HG03439 (cell line): ENCODE data around the gene HOGA1.
"Not testable (repeated sequence)": the region's sequence is repeated elsewhere in the genome, so short reads cannot be mapped to it uniquely, and the experiment has no call there.

Experiments used
- ATAC-seq: cut with Tn5 transposase; IDR thresholded peaks from one replicate; pipeline ENCODE4 v1.9.1; 2021; ENCODE audit warnings: mild to moderate bottlenecking, moderate library complexity; ENCODE audit not compliant: unreplicated experiment

Gene HOGA1

GRCh38 chr10:97554336-97554735 lies 29.9 kb upstream of the HOGA1 start:
- ATAC-seq: not testable (repeated sequence)

DNA sequence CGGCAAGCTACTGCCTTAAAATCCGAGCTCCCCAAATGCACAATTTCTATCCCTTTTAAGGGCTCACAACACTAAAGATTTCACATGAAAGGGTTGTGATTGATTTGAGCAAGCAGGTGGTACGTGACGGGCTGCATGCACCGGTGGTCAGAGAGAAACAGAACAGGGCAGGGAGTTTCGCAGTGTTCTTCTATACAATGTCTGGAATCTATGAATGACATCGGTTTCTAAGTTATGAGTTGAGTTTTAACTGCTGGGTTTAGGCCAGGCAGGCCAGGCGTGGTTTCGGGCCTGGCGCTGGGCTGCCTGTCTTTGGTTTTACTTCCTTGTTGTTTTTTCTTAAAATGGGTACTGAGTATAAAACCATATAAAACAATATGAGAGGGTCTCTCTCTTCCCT lies 28.6 kb upstream of the HOGA1 start:
- ATAC-seq: not testable (repeated sequence)

GRCh38 chr10:97560731-97561381 lies 23.3 kb upstream of the HOGA1 start:
- not testable (repeated sequence) for ATAC-seq

DNA sequence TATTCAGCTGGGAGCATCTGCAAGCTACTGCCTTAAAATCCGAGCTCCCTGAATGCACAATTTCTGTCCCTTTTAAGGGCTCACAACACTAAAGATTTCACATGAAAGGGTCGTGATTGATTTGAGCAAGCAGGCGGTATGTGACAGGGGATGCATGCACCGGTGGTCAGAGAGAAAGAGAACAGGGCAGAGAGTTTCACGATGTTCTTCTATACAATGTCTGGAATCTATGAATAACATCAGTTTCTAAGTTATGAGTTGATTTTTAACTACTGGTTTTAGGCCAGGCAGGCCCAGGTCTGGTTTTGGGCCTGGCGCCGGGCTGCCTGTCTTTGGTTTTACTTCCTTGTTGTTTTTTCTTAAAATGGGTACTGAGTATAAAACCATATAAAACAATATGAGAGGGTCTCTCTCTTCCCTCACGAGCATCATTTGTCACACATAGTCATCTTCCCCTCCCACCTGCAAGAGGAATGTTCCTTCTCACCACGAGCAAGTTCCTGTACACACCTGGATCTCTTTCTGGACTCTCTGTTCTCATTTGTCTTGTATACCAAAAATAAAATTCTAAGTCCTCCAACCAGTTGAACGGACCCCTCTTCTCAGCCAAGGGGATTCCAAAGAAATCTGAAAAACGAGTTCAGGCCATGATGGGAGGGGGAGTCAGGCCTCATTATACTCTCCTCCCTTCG lies 22.7 kb upstream of the HOGA1 start:
- not testable (repeated sequence) for ATAC-seq

GRCh38 chr10:97562329-97562728 lies 21.9 kb upstream of the HOGA1 start:
- not testable (repeated sequence) for ATAC-seq

DNA sequence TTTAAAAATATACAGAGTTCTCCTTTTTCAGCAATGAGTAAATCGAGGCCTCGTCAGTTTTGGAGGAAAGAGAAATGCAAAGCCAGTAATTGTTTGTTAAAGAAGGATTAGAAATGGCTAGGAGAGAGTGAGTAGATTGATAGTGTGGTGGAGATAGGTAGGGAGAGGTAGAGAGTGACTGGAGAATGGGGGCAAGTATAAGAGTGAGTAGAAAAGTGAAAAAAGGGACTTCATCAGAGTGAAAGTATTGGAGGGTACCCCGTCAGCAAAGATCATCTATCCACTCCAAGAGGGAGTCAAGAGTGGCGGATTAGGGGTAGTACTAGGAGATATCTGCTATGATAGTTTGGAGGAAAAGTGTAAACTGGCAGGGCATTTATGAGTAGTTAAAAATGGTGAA lies 20.9 kb upstream of the HOGA1 start:
- ATAC-seq: no peak

- no peak for ATAC-seq
Observed at GRCh38 chr10:97564776-97565175, 19.4 kb upstream of the HOGA1 start.

GRCh38 chr10:97566336-97566996 lies 17.7 kb upstream of the HOGA1 start:
- no peak for ATAC-seq

DNA sequence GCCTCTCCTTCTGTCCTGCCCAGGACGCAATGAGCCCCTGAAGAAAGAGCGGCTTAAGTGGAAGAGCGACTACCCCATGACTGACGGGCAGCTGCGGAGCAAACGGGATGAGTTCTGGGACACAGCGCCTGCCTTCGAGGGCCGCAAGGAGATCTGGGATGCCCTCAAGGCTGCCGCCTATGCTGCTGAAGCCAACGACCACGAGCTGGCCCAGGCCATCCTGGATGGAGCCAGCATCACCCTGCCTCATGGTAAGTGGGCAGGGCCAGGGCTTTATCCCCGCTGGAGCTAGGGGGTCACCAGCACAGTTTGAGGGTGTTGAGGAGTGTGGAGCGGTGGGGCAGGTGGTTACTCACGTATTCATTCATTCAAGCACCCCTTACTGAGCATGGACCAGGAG lies 16.3 kb upstream of the HOGA1 start:
- ATAC-seq: no peak

- no peak for ATAC-seq
Observed at GRCh38 chr10:97570146-97570788, 13.9 kb upstream of the HOGA1 start.

- no peak for ATAC-seq
Observed at GRCh38 chr10:97570789-97571471, 13.3 kb upstream of the HOGA1 start.

DNA sequence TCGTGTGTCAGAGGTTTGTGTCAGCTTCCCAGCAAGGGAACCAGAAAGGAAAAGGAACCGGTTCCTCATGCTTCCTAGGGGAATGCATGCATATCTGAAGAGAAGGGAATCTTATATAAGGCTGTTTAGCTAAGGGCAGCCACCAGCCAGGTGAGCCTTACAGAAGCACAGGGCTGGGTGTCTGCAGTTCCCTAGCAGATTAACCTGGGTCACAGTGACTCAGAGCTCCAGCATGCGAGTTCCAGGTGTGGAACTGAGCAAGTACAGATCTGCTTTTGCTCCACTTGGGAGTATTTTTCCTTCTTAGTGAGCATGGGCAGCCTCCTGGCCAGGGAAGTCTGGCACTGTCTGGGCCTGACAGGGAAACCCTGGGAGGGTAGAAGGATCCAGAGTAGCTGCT lies 12.6 kb upstream of the HOGA1 start:
- no peak for ATAC-seq

GRCh38 chr10:97572214-97572989 lies 11.8 kb upstream of the HOGA1 start, which contains the start of gene ANKRD2:
ANKRD2 (plus strand) TSS chr10:97572779; CDS start chr10:97572789, 10 bp downstream.
- ATAC-seq: peak; percentile 63

DNA sequence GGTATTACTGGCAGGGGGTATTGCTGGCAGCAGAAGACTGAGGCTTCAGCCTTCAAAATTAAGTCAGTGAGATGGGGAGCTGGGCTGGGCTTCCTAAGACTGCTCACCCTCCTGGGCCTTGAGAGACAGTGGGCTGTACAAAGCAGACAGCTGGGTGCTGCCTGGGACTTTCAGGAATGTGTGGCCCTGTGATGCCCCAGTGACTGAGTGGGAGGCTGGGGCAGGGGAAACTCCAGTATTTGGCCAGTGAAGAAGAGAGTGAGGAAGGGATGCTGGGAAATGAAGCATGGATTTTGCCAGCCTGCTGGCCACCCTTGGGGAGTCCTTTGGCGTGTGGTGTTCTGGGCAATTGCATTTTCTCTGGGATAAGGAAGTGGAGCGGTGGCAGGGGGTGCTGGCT lies 11.2 kb upstream of the HOGA1 start:
- no peak for ATAC-seq

DNA sequence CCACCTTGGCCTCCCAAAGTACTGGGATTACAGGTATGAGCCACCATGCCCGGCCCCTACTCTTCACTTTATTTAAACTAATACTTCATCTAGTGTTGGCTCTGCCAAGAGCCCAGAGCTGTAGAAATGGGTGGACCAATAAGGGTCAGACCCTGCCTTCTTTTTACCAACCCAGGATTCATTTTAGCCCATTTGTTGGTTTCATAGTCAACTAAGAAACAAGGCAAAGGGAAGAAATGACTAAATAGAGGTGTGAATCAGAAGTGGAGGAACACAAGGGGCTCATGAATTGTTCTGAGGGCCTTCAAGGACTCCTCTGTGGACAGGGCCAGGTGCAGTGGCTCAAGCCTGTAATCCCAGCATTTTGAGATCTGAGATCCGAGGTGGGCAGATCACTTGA lies 10.5 kb upstream of the HOGA1 start:
- ATAC-seq: no peak

- no peak for ATAC-seq
Observed at GRCh38 chr10:97574374-97575126, 9.6 kb upstream of the HOGA1 start.

DNA sequence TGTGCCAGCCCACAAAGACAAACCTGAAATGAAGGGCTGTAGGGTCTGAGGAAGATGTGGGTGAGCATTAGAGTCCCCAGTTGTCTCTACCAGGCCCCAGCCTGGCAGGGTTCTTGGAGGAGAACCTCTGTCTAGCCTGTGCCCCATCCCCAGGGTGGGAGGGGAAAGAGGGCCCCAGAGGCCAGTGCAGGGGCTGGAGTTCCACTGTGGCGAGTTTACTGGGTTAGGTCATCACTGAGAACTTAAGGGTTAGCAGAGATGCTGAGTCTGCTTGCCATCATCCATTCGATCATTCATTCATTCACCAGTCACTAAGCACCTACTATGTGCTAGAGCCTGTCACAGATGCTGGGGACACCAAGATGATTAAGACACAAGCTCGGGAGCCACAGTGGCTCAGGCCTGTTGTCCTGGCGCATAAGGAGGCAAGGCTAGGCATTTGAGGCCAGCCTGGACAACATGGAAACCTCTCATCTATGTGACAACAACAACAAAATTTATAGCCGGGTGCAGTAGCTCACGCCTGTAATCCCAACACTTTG lies 9.0 kb upstream of the HOGA1 start:
- no peak for ATAC-seq

DNA sequence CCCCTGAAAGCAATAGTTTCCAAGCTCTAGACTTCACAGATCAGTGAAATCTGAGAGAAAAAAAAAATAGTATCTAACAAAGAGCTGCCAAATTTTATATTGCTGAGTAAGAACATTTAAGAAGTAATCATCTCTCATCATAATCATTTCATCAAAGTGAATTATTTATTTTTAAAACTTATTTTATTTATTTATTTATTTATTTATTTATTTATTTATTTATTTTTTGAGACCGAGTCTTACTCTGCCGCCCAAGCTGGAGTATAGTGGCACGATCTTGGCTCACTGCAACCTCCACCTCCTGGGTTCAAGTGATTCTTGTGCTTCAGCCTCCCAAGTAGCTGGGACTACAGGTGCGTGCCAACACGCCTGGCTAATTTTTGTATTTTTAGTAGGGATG lies 7.7 kb upstream of the HOGA1 start:
- not testable (repeated sequence) for ATAC-seq

DNA sequence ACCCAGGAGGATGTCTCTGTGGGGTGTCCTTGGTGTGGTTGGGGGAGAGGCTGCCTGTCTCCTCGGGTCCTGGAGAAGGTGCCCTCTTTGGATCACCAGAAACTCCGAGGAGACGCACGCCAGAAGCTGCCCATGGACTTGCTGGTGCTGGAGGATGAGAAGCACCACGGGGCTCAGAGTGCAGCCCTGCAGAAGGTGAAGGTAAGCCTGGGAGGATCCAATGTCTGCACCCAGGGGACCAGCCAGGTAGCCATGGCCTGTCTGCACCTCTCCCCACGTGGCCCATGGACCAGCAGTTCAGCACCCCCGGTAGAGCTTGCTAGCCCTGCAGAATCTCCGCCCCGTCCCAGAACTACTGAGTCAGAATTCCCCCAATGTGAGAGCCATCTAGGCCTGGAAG lies 6.5 kb upstream of the HOGA1 start:
- no peak for ATAC-seq
